Stomach (tissue), 9 donors: ENCODE results near the gene ARMC12. TPM values are rescaled to one million over a fixed set of nuclear protein-coding genes. Genes with fewer than 3 reads are reported as not detected.

Experiments
- DNase-seq, 2 donors: peaks; one replicate each; pipeline versions ENCODE4 v3.0.0 to v3.0.0-alpha.2; 2013 to 2019
- H3K27ac ChIP-seq, 5 donors: fragments of 200-600 bp in 4 of 5; sonication (generic) in 4 of 5; one replicate each; pipeline ENCODE4 v1.5.1; 2013 to 2019; ENCODE audit warnings: mild to moderate bottlenecking in 1 of 5, moderate library complexity in 1 of 5
- H3K27me3 ChIP-seq, 3 donors: fragments of 200-600 bp; sonication (generic); one replicate each; pipeline ENCODE4 v1.5.1; 2017 to 2019; ENCODE audit warnings: mixed run types in 1 of 3
- H3K36me3 ChIP-seq, 4 donors: fragments of 200-600 bp; sonication (generic); 1 replicate in 3 of 4; 2 replicates in 1 of 4; pipeline ENCODE4 v1.5.1; 2016 to 2019
- H3K4me1 ChIP-seq, 4 donors: fragments of 200-600 bp; sonication (generic); one replicate each; pipeline ENCODE4 v1.5.1; 2016 to 2019
- H3K4me3 ChIP-seq, 4 donors: fragments of 200-600 bp; sonication (generic) in 3 of 4; one replicate each; pipeline ENCODE4 v1.5.1; 2016 to 2019; ENCODE audit warnings: mild to moderate bottlenecking in 1 of 4
- H3K9me3 ChIP-seq, 4 donors: fragments of 200-600 bp; sonication (generic); one replicate each; pipeline ENCODE4 v1.5.1; 2016 to 2019
- EP300 ChIP-seq: sonication (generic); formaldehyde crosslinking; IDR thresholded peaks from one replicate; pipeline ENCODE4 v1.6.1; 2017; ENCODE audit warnings: antibody characterized with exemption
- POLR2A ChIP-seq, 4 donors: fragments of 450-650 bp; IDR thresholded peaks; one replicate each; pipeline ENCODE4 v1.6.1; 2016; ENCODE audit warnings: antibody characterized with exemption in 4 of 4, control low read depth in 2 of 4, mild to moderate bottlenecking in 1 of 4, moderate library complexity in 1 of 4
- POLR2AphosphoS5 ChIP-seq, 3 donors: sonication (generic); formaldehyde crosslinking; IDR thresholded peaks; one replicate each; pipeline ENCODE4 v1.6.1; 2016; ENCODE audit warnings: antibody characterized with exemption in 3 of 3
- WGBS, 5 donors: extraction: QIAGEN DNeasy Blood & Tissue Kit in 3 of 5; methylation state at CpG; one replicate each; pipeline versions ENCODE4 v1.1.5 to v1.1.7; 2013 to 2018; 5-methylcytosine and 5-hydroxymethylcytosine counted together
- intact Hi-C: fragments of 100-400 bp; cut with DNase I; formaldehyde crosslinking; loops from one replicate; pipeline ENCODE4 v1.15.1; 2023; ENCODE audit warnings: low total_unique reads
- polyA plus RNA-seq, 3 donors: library from polyadenylated mRNA; stranded (reverse); fragments of 200-250 nt; gene quantifications; one replicate each; pipeline ENCODE4 v1.2.3, GENCODE V29; 2013
- total RNA-seq, 5 donors: library from RNA; depleted of rRNA; stranded (reverse); fragments of >200 nt; gene quantifications; one replicate each; pipeline versions ENCODE4 v1.1.0 to v1.2.3, GENCODE V29; 2014 to 2016
- TF ChIP-seq, protein P1 (sequence below), 7 experiments: fragments of 450-650 bp in 4 of 7; fragments of 200-600 bp in 3 of 7; sonication (generic) in 3 of 7; IDR thresholded peaks; one replicate each; pipeline ENCODE4 v1.5.1; 2016 to 2019; ENCODE audit warnings: antibody characterized with exemption in 7 of 7, control low read depth in 2 of 7, mild to moderate bottlenecking in 1 of 7
- donor health status: healthy with polysubstance abuse.
- donor health status: Bipolar disorder and iron deficiency.
- donor health status: healthy.

Gene ARMC12
- total and polyA plus RNA-seq, 8 donors, result 1.1 to 2.5 (median 2.0) TPM; not detected in 5

- no peaks in the 10 kb centered on the region for H3K9me3 ChIP-seq
- WGBS, 5 donors, result 18 to 63% (median 45%) methylated on average over 25 of the region's 25 CpGs
- H3K4me3 ChIP-seq, result peak overlapping the region in 1 of 4 donors; percentile 5
- H3K27me3 ChIP-seq, result peaks cover 13 to 60% (median 28%) of the 10 kb centered on the region in 3 donors
- intact Hi-C loops, result no loop called here
- no peaks in the 10 kb centered on the region for H3K36me3 ChIP-seq
- H3K4me1 ChIP-seq, result peaks cover 0 to 8% (median 0%) of the 10 kb centered on the region in 4 donors
- H3K27ac ChIP-seq, result no peak overlapping the region
- DNase-seq, result no peak
- TF ChIP-seq POLR2A (IDR thresholded peaks at IDR 0.05), result no peak
- TF ChIP-seq EP300, result no peak
- no peak for TF ChIP-seq POLR2AphosphoS5 (IDR thresholded peaks at IDR 0.05)
- TF ChIP-seq, protein P1, sequence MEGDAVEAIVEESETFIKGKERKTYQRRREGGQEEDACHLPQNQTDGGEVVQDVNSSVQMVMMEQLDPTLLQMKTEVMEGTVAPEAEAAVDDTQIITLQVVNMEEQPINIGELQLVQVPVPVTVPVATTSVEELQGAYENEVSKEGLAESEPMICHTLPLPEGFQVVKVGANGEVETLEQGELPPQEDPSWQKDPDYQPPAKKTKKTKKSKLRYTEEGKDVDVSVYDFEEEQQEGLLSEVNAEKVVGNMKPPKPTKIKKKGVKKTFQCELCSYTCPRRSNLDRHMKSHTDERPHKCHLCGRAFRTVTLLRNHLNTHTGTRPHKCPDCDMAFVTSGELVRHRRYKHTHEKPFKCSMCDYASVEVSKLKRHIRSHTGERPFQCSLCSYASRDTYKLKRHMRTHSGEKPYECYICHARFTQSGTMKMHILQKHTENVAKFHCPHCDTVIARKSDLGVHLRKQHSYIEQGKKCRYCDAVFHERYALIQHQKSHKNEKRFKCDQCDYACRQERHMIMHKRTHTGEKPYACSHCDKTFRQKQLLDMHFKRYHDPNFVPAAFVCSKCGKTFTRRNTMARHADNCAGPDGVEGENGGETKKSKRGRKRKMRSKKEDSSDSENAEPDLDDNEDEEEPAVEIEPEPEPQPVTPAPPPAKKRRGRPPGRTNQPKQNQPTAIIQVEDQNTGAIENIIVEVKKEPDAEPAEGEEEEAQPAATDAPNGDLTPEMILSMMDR (IDR thresholded peaks at IDR 0.05), result no peak
Measured at GRCh38 chr6:35786810-35787209, 50.0 kb downstream of the ARMC12 start.

DNA sequence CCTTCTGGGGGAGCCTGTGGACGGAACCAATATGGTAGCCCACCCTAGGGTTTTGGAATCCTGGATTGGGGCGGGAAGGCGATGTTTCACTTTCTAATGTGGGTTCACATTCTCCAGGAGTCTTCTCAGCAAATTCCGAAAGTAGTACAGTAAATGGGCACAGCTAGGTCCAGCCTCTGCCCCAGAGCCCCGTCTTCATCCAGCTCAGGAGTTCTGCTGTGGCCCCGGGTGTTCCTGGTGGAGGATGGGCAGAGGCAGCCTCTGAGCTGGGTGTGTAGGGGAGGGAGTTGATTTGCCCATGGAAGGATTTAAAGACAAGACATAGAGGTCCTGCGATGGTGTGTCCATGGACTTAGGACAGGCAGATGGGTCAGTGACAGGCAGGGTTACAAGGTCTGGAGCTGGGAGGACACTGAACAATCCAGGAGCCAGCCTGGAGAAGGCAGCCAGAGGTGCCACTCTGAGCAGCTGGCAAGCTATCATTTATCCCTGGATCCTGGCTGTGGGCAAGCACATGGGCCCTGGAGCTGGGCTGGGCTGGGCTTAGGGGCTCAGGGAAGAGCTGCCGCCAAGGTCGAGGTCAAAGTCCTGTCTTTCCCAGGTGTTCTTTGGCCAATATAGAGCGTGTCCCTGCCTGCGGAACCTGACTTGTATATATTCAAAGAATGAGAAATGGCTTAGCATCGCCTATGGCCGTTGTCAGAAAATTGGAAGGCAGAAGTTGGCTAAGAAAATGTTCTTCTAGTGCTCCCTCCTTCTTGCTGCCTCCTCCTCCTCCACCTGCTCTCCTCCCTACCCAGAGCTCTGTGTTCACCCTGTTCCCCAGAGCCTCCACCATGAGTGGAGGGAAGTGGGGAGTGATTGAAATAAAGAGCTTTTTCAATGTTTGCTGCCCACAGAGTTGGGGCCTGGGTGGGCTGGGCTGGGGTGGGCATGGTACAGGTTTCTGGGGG, 50.7 kb downstream of the ARMC12 start:
- Histone ChIP-seq H3K27ac (no peak overlapping the region), H3K4me3 (no peak overlapping the region), H3K36me3 (no peaks in the 10 kb centered on the region), H3K27me3 (peaks cover 13 to 53% (median 28%) of the 10 kb centered on the region in 3 donors), H3K4me1 (peaks cover 0 to 8% (median 0%) of the 10 kb centered on the region in 4 donors), H3K9me3 (no peaks in the 10 kb centered on the region)
- WGBS, 5 donors, result 74 to 81% (median 77%) methylated on average over 13 of the region's 13 CpGs
- intact Hi-C loops, result no loop called here
- DNase-seq, result no peak
- TF ChIP-seq POLR2A (IDR thresholded peaks at IDR 0.05) (no peak), EP300 (no peak), POLR2AphosphoS5 (IDR thresholded peaks at IDR 0.05) (no peak)
- TF ChIP-seq, protein P1 (IDR thresholded peaks at IDR 0.05), result no peak

- 59 to 65% (median 60%) methylated on average over 4 of the region's 4 CpGs for WGBS, 5 donors
- no peak for TF ChIP-seq POLR2AphosphoS5 (IDR thresholded peaks at IDR 0.05)
- TF ChIP-seq, protein P1 (IDR thresholded peaks at IDR 0.05), result no peak
- no peak for TF ChIP-seq EP300
- no peak for TF ChIP-seq POLR2A (IDR thresholded peaks at IDR 0.05)
- peaks cover 13 to 45% (median 28%) of the 10 kb centered on the region in 3 donors for H3K27me3 ChIP-seq
- H3K9me3 ChIP-seq, result no peaks in the 10 kb centered on the region
- H3K27ac ChIP-seq, result no peak overlapping the region
- H3K36me3 ChIP-seq, result no peaks in the 10 kb centered on the region
- DNase-seq, result no peak
- H3K4me3 ChIP-seq, result no peak overlapping the region
- intact Hi-C loops, result no loop called here
- peaks cover 0 to 8% (median 0%) of the 10 kb centered on the region in 4 donors for H3K4me1 ChIP-seq
Measured at GRCh38 chr6:35788423-35788982, 51.7 kb downstream of the ARMC12 start.

GRCh38 chr6:35790683-35791082, 53.9 kb downstream of the ARMC12 start:
- 74 to 80% (median 78%) methylated on average over 5 of the region's 5 CpGs for WGBS, 5 donors
- Histone ChIP-seq H3K27ac (no peak overlapping the region), H3K27me3 (peaks cover 13 to 50% (median 28%) of the 10 kb centered on the region in 3 donors), H3K4me1 (peaks cover 0 to 8% (median 0%) of the 10 kb centered on the region in 4 donors), H3K4me3 (no peak overlapping the region), H3K9me3 (no peaks in the 10 kb centered on the region), H3K36me3 (no peaks in the 10 kb centered on the region)
- intact Hi-C loops, result no loop called here
- TF ChIP-seq, protein P1 (IDR thresholded peaks at IDR 0.05), result no peak
- no peak for TF ChIP-seq POLR2A (IDR thresholded peaks at IDR 0.05)
- TF ChIP-seq POLR2AphosphoS5 (IDR thresholded peaks at IDR 0.05), result no peak
- TF ChIP-seq EP300, result no peak
- no peak for DNase-seq
